ENCODE data around the gene TCEA3.

Gene TCEA3

GRCh38 chr1:23354245-23354644 is 70.3 kb downstream of the TCEA3 start:
- no peaks in the 10 kb centered on the region for H3K27me3 ChIP-seq (replicated peaks; ENCODE audit: insufficient read depth, low read length)
- no peaks in the 10 kb centered on the region for H3K9me2 ChIP-seq (replicated peaks; ENCODE audit: insufficient read depth, low read length)
- no peak overlapping the region for H3K4me2 ChIP-seq (ENCODE audit: low read depth, low read length)
- H2AFZ ChIP-seq (ENCODE audit: low read length) = no peak overlapping the region
- no peak for TF ChIP-seq EZH2 (optimal IDR thresholded peaks at IDR 0.05; ENCODE audit: low read depth, low read length)
- TF ChIP-seq, protein P1, sequence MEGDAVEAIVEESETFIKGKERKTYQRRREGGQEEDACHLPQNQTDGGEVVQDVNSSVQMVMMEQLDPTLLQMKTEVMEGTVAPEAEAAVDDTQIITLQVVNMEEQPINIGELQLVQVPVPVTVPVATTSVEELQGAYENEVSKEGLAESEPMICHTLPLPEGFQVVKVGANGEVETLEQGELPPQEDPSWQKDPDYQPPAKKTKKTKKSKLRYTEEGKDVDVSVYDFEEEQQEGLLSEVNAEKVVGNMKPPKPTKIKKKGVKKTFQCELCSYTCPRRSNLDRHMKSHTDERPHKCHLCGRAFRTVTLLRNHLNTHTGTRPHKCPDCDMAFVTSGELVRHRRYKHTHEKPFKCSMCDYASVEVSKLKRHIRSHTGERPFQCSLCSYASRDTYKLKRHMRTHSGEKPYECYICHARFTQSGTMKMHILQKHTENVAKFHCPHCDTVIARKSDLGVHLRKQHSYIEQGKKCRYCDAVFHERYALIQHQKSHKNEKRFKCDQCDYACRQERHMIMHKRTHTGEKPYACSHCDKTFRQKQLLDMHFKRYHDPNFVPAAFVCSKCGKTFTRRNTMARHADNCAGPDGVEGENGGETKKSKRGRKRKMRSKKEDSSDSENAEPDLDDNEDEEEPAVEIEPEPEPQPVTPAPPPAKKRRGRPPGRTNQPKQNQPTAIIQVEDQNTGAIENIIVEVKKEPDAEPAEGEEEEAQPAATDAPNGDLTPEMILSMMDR (IDR thresholded peaks at IDR 0.05; ENCODE audit: low read length) = no peak
- TF ChIP-seq EZH2phosphoT487 (IDR thresholded peaks at IDR 0.05; ENCODE audit: low read length) = no peak
- H3K27ac ChIP-seq (ENCODE audit: low read length) = no peak overlapping the region
- no peaks in the 10 kb centered on the region for H3K79me2 ChIP-seq (ENCODE audit: low read length)
- H3K9me3 ChIP-seq (replicated peaks; ENCODE audit: insufficient read depth, low read length) = no peaks in the 10 kb centered on the region
- no peaks in the 10 kb centered on the region for H4K20me1 ChIP-seq (ENCODE audit: insufficient read depth, low read length)
- no peak for DNase-seq
- H3K4me1 ChIP-seq (ENCODE audit: low read length) = no peaks in the 10 kb centered on the region
- no peak overlapping the region for H3K4me3 ChIP-seq (ENCODE audit: low read length)
- no peak overlapping the region for H3K9ac ChIP-seq (ENCODE audit: low read length)
- H3K36me3 ChIP-seq (replicated peaks; ENCODE audit: insufficient read depth, low read length) = no peaks in the 10 kb centered on the region
- H3F3A ChIP-seq (ENCODE audit: insufficient read depth, low read length) = no peaks in the 10 kb centered on the region

- TF ChIP-seq, protein P1 (IDR thresholded peaks at IDR 0.05; ENCODE audit: low read length) = no peak
- no peak for TF ChIP-seq EZH2 (optimal IDR thresholded peaks at IDR 0.05; ENCODE audit: low read depth, low read length)
- DNase-seq = no peak
- Histone ChIP-seq H3K27me3 (replicated peaks; ENCODE audit: insufficient read depth, low read length) (no peaks in the 10 kb centered on the region), H3K36me3 (replicated peaks; ENCODE audit: insufficient read depth, low read length) (no peaks in the 10 kb centered on the region), H3F3A (ENCODE audit: insufficient read depth, low read length) (no peaks in the 10 kb centered on the region), H3K9me3 (replicated peaks; ENCODE audit: insufficient read depth, low read length) (no peaks in the 10 kb centered on the region), H3K4me3 (ENCODE audit: low read length) (no peak overlapping the region), H3K4me2 (ENCODE audit: low read depth, low read length) (no peak overlapping the region), H3K27ac (ENCODE audit: low read length) (no peak overlapping the region), H4K20me1 (ENCODE audit: insufficient read depth, low read length) (no peaks in the 10 kb centered on the region), H2AFZ (ENCODE audit: low read length) (no peak overlapping the region), H3K9me2 (replicated peaks; ENCODE audit: insufficient read depth, low read length) (no peaks in the 10 kb centered on the region), H3K4me1 (ENCODE audit: low read length) (no peaks in the 10 kb centered on the region), H3K79me2 (ENCODE audit: low read length) (no peaks in the 10 kb centered on the region), H3K9ac (ENCODE audit: low read length) (no peak overlapping the region)
These were observed 72.4 kb downstream of the TCEA3 start for GRCh38 chr1:23352096-23352695.

GRCh38 chr1:23345920-23346319 is 78.6 kb downstream of the TCEA3 start:
- no peak overlapping the region for H3K27ac ChIP-seq (ENCODE audit: low read length)
- H3K9me3 ChIP-seq (replicated peaks; ENCODE audit: insufficient read depth, low read length) = no peaks in the 10 kb centered on the region
- H3F3A ChIP-seq (ENCODE audit: insufficient read depth, low read length) = peaks cover 11% of the 10 kb centered on the region
- peaks cover 14% of the 10 kb centered on the region for H4K20me1 ChIP-seq (ENCODE audit: insufficient read depth, low read length)
- H3K9ac ChIP-seq (ENCODE audit: low read length) = no peak overlapping the region
- no peak overlapping the region for H2AFZ ChIP-seq (ENCODE audit: low read length)
- no peaks in the 10 kb centered on the region for H3K36me3 ChIP-seq (replicated peaks; ENCODE audit: insufficient read depth, low read length)
- H3K9me2 ChIP-seq (replicated peaks; ENCODE audit: insufficient read depth, low read length) = no peaks in the 10 kb centered on the region
- TF ChIP-seq EZH2 (optimal IDR thresholded peaks at IDR 0.05; ENCODE audit: low read depth, low read length) = no peak
- TF ChIP-seq EZH2phosphoT487 (IDR thresholded peaks at IDR 0.05; ENCODE audit: low read length) = no peak
- TF ChIP-seq, protein P1 (IDR thresholded peaks at IDR 0.05; ENCODE audit: low read length) = no peak
- no peak overlapping the region for H3K4me2 ChIP-seq (ENCODE audit: low read depth, low read length)
- H3K79me2 ChIP-seq (ENCODE audit: low read length) = peaks cover 32% of the 10 kb centered on the region
- H3K4me1 ChIP-seq (ENCODE audit: low read length) = peaks cover 6% of the 10 kb centered on the region; the same call in 1 of the 2 replicates
- H3K4me3 ChIP-seq (ENCODE audit: low read length) = no peak overlapping the region
- H3K27me3 ChIP-seq (replicated peaks; ENCODE audit: insufficient read depth, low read length) = no peaks in the 10 kb centered on the region
- DNase-seq = no peak
